ENCODE measurements around the gene CHAT.

Gene CHAT

GRCh38 chr10:49651039-49651835 lies 37.4 kb downstream of the CHAT start:
- no peak for TF ChIP-seq CTCF (IDR thresholded peaks at IDR 0.05)

DNA sequence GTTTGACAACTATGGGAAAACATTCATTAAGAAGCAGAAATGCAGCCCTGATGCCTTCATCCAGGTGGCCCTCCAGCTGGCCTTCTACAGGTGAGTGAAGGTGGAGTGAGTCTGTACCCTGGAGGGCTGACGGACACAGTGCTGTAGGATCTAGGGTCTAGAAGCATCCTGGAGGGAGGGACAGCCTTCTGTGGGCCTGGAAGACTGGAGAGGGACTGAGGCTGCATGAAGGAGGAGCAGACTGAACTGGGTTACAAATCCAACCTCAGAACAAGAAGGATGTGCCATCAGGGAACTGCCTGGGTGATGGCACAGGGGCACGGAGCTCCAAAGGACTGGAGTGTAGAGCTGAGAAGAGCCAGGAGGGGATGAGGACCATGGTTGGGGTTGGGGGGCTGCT lies 38.1 kb downstream of the CHAT start:
- TF ChIP-seq CTCF (IDR thresholded peaks at IDR 0.05), result no peak

DNA sequence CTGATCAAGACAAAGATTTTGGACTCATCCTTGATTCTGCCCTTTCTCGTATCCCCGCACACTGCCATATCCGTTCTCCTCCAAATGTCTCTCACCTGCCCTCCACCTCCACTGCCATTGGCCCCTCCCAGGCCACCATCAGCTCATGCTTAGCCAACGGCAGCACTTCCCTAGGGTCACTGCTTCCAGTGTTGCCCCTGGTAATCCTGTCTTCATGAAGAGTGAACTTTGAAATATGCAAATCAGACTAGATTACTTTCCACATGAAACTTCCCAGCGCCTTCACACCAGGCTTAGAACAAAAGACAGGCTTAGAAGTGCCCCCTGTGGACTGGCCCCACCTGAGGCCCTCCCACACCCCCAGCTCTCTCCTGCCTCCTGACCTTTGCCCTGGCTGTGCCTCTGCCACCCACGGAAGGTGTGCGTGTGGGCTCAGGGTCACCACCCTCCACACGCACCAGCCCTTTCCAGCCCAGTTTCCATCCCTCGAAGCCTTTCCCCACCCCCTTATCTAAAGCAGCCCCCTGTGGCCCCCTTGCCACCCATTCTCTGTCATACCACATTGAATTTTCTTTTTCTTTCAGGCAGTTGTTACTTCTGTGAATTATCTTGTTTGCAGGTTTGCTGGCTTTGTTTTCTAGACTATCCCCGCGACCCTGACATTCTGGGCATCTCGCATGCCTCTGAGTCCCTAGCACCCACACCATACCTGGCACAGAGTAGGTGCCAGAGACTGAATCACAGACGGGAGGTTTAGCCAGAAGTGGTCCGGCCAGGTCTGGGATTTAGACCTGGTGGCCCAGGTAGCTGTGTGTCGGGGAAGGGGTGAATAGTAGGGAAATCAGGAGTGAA lies 38.8 kb downstream of the CHAT start:
- TF ChIP-seq CTCF (IDR thresholded peaks at IDR 0.05), result no peak

- no peak for TF ChIP-seq CTCF (IDR thresholded peaks at IDR 0.05)
Measured at GRCh38 chr10:49653273-49653929, 39.6 kb downstream of the CHAT start.

DNA sequence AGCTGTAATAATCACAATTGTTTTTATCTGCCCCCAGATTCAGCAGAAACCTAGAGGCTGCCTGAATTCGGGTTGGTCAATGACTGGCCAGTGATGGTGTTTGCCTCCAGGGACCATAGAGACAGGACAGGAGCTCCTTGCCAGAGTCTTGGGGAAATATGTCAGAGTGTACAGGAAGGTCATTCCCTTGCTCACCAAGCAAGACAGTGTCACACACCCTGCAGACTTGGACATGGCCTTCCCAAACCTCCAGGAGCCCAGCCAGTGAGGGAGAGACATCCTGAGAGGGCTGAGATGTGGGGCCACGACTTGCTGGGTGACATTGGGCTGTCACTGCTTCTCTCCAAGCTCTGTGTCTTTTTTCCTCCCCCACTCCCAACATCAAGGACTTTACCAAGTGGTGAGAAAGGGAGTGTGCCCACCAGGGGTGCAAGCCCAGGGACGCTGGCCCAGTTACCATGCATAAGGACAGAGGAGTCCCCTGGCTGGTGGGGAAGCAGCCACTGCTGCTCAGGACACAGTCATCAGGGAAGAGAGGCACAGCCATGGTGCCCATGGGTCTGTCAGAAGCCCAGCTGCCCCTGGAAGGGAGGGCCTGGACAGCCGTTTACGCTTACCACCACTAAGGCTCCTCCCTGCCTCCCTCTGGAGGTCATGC lies 40.3 kb downstream of the CHAT start:
- no peak for TF ChIP-seq CTCF (IDR thresholded peaks at IDR 0.05)

- TF ChIP-seq CTCF (IDR thresholded peaks at IDR 0.05), result no peak
Measured at GRCh38 chr10:49655099-49655498, 41.3 kb downstream of the CHAT start.

DNA sequence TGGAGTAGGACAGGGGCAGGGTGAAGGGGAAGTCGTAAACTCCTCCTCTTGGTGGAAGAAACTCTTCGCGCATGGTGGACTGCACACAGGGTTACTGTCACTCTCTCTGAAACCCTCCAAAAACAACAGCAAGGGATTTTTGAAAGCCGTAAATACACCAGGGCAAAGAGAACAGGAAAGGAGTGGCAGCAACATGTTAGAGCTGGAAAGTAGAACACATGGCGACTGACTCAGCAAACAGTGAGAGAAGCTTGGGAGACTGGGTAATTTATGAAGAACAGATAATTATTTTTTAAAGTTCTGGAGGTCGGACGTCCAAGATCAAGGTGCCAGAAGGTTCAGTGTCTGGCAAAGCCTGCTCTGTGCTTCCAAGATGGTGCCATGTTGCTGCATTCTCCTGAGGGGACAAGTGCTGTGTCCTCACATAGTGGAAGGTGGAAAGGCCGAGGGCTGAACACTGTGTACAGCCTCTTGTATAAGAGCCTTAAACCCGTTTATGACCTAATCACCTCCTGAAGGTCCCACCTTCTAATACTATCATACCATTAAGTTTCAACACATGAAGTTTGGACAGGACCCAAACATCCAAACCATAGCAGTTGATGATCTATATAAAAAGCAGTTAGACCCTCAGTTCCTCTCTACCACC lies 43.1 kb downstream of the CHAT start:
- TF ChIP-seq CTCF (IDR thresholded peaks at IDR 0.05), result no peak

All from LNCAP (cell line).